Psoas muscle (tissue), 8 donors: ENCODE measurements around the gene UNC5C. TPM values are rescaled to one million over a fixed set of nuclear protein-coding genes. Genes with fewer than 3 reads are reported as not detected.

Experiments
- ATAC-seq, 4 donors: fragments of 200-7000 bp; cut with Tn5 transposase; one replicate each; pipeline ENCODE4 v1.9.1; 2020; ENCODE audit warnings: moderate library complexity in 3 of 4, mild to moderate bottlenecking in 2 of 4
- DNase-seq, 2 donors: peaks; one replicate each; pipeline ENCODE4 v3.0.0-alpha.2; 2020
- H3K27ac ChIP-seq: fragments of 200-600 bp; one replicate; pipeline ENCODE4 v1.8.0; 2022
- H3K27me3 ChIP-seq, 3 donors: fragments of 200-600 bp in 1 of 3; one replicate each; pipeline versions ENCODE4 v1.6.1 to v1.8.0; 2013 to 2022; ENCODE audit warnings: low read length in 2 of 3, mild to moderate bottlenecking in 2 of 3, moderate library complexity in 1 of 3; ENCODE audit not compliant: insufficient read depth in 3 of 3
- H3K36me3 ChIP-seq, 2 donors: fragments of 200-600 bp in 1 of 2; one replicate each; pipeline versions ENCODE4 v1.6.1 to v1.8.0; 2013 to 2022; ENCODE audit warnings: low read depth in 1 of 2, mild to moderate bottlenecking in 1 of 2, moderate library complexity in 1 of 2; ENCODE audit not compliant: insufficient read depth in 1 of 2
- H3K4me1 ChIP-seq: fragments of 200-600 bp; one replicate; pipeline ENCODE4 v1.8.0; 2022
- H3K4me3 ChIP-seq: fragments of 200-600 bp; one replicate; pipeline ENCODE4 v1.8.0; 2022; ENCODE audit warnings: mild to moderate bottlenecking
- H3K9me3 ChIP-seq: fragments of 200-600 bp; one replicate; pipeline ENCODE4 v1.8.0; 2022
- WGBS, 3 donors: extraction: QIAGEN DNeasy Blood & Tissue Kit; methylation state at CpG; one replicate each; pipeline versions ENCODE4 v1.1.6 to v1.1.7; 2013; 5-methylcytosine and 5-hydroxymethylcytosine counted together
- intact Hi-C, 2 donors: fragments of 100-400 bp; cut with DNase I; formaldehyde crosslinking; loops; one replicate each; pipeline versions ENCODE4 v1.11.0 to v1.14.2; 2022
- polyA plus RNA-seq, 3 donors: library from polyadenylated mRNA; stranded (reverse); fragments of 200-250 nt; gene quantifications; one replicate each; pipeline ENCODE4 v1.2.3, GENCODE V29; 2013
- total RNA-seq, 4 donors: library from RNA; stranded (reverse); fragmentation: NEBNext Ultra II Directional in 2 of 4; extraction: Animal tissue kit (Norgen Biotek cat#: 25700) in 2 of 4; gene quantifications; one replicate each; pipeline versions ENCODE4 v1.2.1 to v1.2.4, GENCODE V29; 2021 to 2023
- TF ChIP-seq, protein P1 (sequence below): fragments of 200-600 bp; IDR thresholded peaks from one replicate; pipeline ENCODE4 v1.8.0; 2022; ENCODE audit warnings: antibody characterized with exemption
- donor health status: healthy with polysubstance abuse.
- donor health status: DM: no; HTN: no; CAD: no; lungs with moderate emphysema.
- donor health status: Bipolar disorder and iron deficiency.
- donor health status: healthy.
- donor health status: DM: yes; HTN: yes; CAD: no.
- donor health status: DM: no; HTN: no; CAD: no.
- donor health status: DM: no; HTN: no; CAD: no.
- donor health status: DM: yes; HTN: yes; CAD: no.

The UNC5C gene
- total and polyA plus RNA-seq, 7 donors, result 0.04 to 1.1 (median 0.19) TPM

- no peaks in the 10 kb centered on the region for H3K4me1 ChIP-seq
- H3K27me3 ChIP-seq, result no peaks in the 10 kb centered on the region
- H3K36me3 ChIP-seq, result no peaks in the 10 kb centered on the region
- 51 to 64% (median 61%) methylated on average over 3 of the region's 3 CpGs for WGBS, 3 donors
- ATAC-seq (no peak), DNase-seq (no peak)
- TF ChIP-seq, protein P1, sequence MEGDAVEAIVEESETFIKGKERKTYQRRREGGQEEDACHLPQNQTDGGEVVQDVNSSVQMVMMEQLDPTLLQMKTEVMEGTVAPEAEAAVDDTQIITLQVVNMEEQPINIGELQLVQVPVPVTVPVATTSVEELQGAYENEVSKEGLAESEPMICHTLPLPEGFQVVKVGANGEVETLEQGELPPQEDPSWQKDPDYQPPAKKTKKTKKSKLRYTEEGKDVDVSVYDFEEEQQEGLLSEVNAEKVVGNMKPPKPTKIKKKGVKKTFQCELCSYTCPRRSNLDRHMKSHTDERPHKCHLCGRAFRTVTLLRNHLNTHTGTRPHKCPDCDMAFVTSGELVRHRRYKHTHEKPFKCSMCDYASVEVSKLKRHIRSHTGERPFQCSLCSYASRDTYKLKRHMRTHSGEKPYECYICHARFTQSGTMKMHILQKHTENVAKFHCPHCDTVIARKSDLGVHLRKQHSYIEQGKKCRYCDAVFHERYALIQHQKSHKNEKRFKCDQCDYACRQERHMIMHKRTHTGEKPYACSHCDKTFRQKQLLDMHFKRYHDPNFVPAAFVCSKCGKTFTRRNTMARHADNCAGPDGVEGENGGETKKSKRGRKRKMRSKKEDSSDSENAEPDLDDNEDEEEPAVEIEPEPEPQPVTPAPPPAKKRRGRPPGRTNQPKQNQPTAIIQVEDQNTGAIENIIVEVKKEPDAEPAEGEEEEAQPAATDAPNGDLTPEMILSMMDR, result no peak
- H3K9me3 ChIP-seq, result no peaks in the 10 kb centered on the region
- no peak overlapping the region for H3K27ac ChIP-seq
- intact Hi-C loops, result no loop called here
- no peak overlapping the region for H3K4me3 ChIP-seq
Observed at GRCh38 chr4:95360256-95360903, 188.4 kb downstream of the UNC5C start.

DNA sequence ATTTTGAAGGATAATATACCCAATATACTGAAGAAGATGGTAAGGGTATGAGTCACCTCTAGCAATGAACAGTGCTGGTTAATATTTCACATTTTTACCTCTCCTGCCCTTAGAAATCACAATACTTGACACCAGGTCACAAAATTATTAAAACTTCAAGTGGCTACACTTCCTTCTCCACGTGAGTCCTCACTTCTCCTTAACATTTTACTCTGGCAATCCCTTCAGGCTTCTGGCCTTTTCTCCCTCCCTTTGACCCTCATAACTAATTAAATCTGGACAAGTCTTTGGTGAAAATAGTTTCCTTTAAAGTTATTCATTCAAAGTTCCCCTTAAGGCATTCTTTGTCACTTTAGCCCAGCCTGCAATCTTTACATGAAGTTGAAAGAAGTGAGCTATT, 190.4 kb downstream of the UNC5C start:
- ATAC-seq, result no peak
- no peaks in the 10 kb centered on the region for H3K4me1 ChIP-seq
- TF ChIP-seq, protein P1, result no peak
- no peaks in the 10 kb centered on the region for H3K36me3 ChIP-seq
- H3K4me3 ChIP-seq, result no peak overlapping the region
- H3K27ac ChIP-seq, result no peak overlapping the region
- no peaks in the 10 kb centered on the region for H3K9me3 ChIP-seq
- no peaks in the 10 kb centered on the region for H3K27me3 ChIP-seq
- DNase-seq, result no peak
- intact Hi-C loops, result no loop called here
- WGBS, 3 donors, result 40 to 56% (median 50%) methylated on average over 1 of the region's 1 CpG

GRCh38 chr4:95355021-95355420, 193.8 kb downstream of the UNC5C start:
- no peaks in the 10 kb centered on the region for H3K36me3 ChIP-seq
- no peak for DNase-seq
- TF ChIP-seq, protein P1, result no peak
- H3K4me1 ChIP-seq, result no peaks in the 10 kb centered on the region
- no peak for ATAC-seq
- no peaks in the 10 kb centered on the region for H3K27me3 ChIP-seq
- no peak overlapping the region for H3K27ac ChIP-seq
- no peak overlapping the region for H3K4me3 ChIP-seq
- H3K9me3 ChIP-seq, result no peaks in the 10 kb centered on the region
- 87 to 97% (median 91%) methylated on average over 1 of the region's 1 CpG for WGBS, 3 donors
- intact Hi-C loops, result no loop called here

DNA sequence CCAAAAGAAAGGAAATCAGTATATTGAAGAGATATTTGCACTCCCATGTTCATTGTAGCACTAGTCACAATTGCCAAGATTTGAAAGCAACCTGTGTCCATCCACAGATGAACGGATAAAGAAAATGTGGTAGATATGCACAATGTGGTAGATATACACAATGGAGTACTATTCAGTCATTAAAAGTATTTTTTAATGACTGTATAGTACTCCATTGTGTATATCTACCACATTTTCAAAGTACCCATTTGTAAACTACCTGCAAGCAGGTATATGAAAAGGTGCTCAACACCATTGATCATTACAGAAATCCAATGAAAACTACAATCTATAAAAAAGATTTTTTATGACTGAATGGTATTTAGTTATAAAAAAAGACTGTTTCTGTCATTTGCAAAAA, 200.4 kb downstream of the UNC5C start:
- H3K36me3 ChIP-seq, result no peaks in the 10 kb centered on the region
- H3K27me3 ChIP-seq, result no peaks in the 10 kb centered on the region
- H3K9me3 ChIP-seq, result peaks cover 14% of the 10 kb centered on the region
- no peak overlapping the region for H3K4me3 ChIP-seq
- intact Hi-C loops, result no loop called here
- TF ChIP-seq, protein P1, result no peak
- ATAC-seq (no peak), DNase-seq (no peak)
- WGBS, 3 donors, result 89 to 100% (median 97%) methylated on average over 1 of the region's 1 CpG
- H3K4me1 ChIP-seq, result no peaks in the 10 kb centered on the region
- no peak overlapping the region for H3K27ac ChIP-seq

- intact Hi-C loops, result no loop called here
- DNase-seq (no peak), ATAC-seq (no peak)
- Histone ChIP-seq H3K9me3 (peaks cover 14% of the 10 kb centered on the region), H3K4me1 (no peaks in the 10 kb centered on the region), H3K27me3 (no peaks in the 10 kb centered on the region), H3K36me3 (no peaks in the 10 kb centered on the region), H3K4me3 (no peak overlapping the region), H3K27ac (no peak overlapping the region)
- TF ChIP-seq, protein P1, result no peak
- WGBS, 3 donors, result 80 to 100% (median 97%) methylated on average over 1 of the region's 1 CpG
Observed at GRCh38 chr4:95343235-95343634, 205.5 kb downstream of the UNC5C start.
